SK-N-SH treated with all-trans-retinoic acid at 6 μM for 48 hours (cell line): ENCODE measurements around the gene HS6ST2.

ENCODE experiments used
- CSRNP3 ChIP-seq: fragments of 250-450 bp; sonication (Bioruptor Pico); IDR thresholded peaks from 2 replicates; pipeline ENCODE4 v1.5.1; 2021; ENCODE audit warnings: mild to moderate bottlenecking, moderate library complexity
- PPARA ChIP-seq: fragments of 250-450 bp; sonication (Bioruptor Pico); IDR thresholded peaks from 2 replicates; pipeline ENCODE4 v1.5.0; 2020; ENCODE audit warnings: mild to moderate bottlenecking, borderline replicate concordance
- TCF4 ChIP-seq: fragments of 250-450 bp; sonication (Bioruptor Pico); IDR thresholded peaks from 2 replicates; pipeline ENCODE4 v1.8.0; 2021; ENCODE audit warnings: mild to moderate bottlenecking, moderate library complexity, borderline replicate concordance
- TOX ChIP-seq: fragments of 250-450 bp; sonication (Bioruptor Pico); IDR thresholded peaks from 2 replicates; pipeline ENCODE4 v1.8.0; 2021; ENCODE audit warnings: mild to moderate bottlenecking, moderate library complexity, borderline replicate concordance

- TF ChIP-seq PPARA, result no peak
- TF ChIP-seq TCF4 (CRISPR knock-in tag), result no peak
- no peak for TF ChIP-seq CSRNP3 (CRISPR knock-in tag)
- no peak for TF ChIP-seq TOX
These were observed 48.8 kb downstream of the HS6ST2 start for GRCh38 chrX:132909643-132910042.
